ENCODE measurements around the gene NOTCH3. TPM values are rescaled to one million over a fixed set of nuclear protein-coding genes. Genes with fewer than 3 reads are reported as not detected.

NOTCH3 gene
- total and polyA plus RNA-seq, 2 donors = 35.9 to 53.6 TPM

DNA sequence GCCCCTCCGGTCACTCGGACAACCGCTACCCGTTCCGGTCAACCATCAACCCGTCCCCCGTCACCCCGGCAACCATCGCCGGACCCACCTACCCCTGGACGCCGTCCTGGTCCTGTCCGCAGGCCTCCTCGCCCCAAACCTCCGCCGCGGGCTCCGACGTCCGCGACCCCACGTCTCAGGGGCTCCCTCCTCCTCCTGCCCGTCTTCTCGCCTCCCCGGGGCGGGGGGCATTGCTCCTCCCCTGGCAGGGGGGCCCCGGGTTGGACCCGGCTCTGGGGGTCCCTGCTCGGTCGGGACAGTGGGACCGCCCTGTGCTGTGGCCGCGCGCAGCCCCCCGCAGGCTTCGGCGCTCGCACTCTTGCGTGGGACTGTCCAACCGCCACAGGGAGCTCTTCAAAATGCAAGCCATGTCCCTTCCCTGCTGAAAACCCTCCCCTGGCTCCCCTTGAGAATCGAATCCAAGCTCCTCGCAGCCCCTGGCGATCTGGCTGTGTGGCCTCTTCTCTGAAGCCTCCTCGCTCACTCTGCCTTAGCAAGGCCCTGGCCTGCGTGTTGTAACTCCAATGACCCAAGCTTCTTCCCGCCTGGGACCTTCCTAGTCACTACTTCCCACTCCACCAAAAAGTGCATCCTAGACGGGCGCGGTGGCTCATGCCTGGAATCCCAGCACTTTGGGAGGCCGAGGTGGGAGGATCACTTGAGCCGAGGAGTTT lies 23.0 kb upstream of the NOTCH3 start:
- DNase-seq (ENCODE audit: extremely low spot score) = no peak
- WGBS = 9% methylated on average over 51 of the region's 51 CpGs
- H3K4me1 ChIP-seq (ENCODE audit: insufficient read depth) = no peaks in the 10 kb centered on the region
- H3K36me3 ChIP-seq (ENCODE audit: insufficient read depth) = no peaks in the 10 kb centered on the region
- no peak overlapping the region for H3K27ac ChIP-seq (ENCODE audit: low read depth)
- peak overlapping the region; percentile 46 for H3K4me3 ChIP-seq (ENCODE audit: low read depth, low read length)

- DNase-seq (ENCODE audit: extremely low spot score) = peak; percentile 89
- Histone ChIP-seq H3K4me3 (ENCODE audit: low read depth, low read length) (peak overlapping the region; percentile 46), H3K27ac (ENCODE audit: low read depth) (no peak overlapping the region), H3K4me1 (ENCODE audit: insufficient read depth) (no peaks in the 10 kb centered on the region), H3K36me3 (ENCODE audit: insufficient read depth) (no peaks in the 10 kb centered on the region)
- 1% methylated on average over 48 of the region's 48 CpGs for WGBS
Observed at GRCh38 chr19:15222738-15223648, 22.2 kb upstream of the NOTCH3 start.

DNA sequence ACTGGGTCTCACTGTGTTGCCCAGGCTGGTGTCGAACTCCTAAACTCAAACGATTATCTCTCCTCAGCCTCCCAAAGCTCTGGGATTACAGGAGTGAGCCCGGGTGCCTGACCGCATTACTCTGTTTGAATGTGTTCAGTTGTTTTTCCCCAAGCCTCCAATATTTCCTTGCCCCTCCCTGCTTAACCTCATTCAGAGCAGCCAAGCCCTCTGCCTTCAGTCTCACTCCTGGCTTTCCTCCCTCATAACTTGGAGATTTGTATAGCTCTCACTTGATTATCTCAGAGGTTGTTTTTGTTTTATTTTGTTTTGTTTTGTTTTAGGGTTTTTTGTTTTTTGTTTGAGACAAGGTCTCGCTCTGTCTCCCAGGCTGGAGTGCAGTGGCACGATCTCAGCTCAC lies 20.0 kb upstream of the NOTCH3 start:
- WGBS = 61% methylated on average over 6 of the region's 6 CpGs
- Histone ChIP-seq H3K4me3 (ENCODE audit: low read depth, low read length) (no peak overlapping the region), H3K27ac (ENCODE audit: low read depth) (no peak overlapping the region), H3K4me1 (ENCODE audit: insufficient read depth) (no peaks in the 10 kb centered on the region), H3K36me3 (ENCODE audit: insufficient read depth) (no peaks in the 10 kb centered on the region)
- no peak for DNase-seq (ENCODE audit: extremely low spot score)

GRCh38 chr19:15218501-15218900 lies 17.7 kb upstream of the NOTCH3 start:
- no peak overlapping the region for H3K4me3 ChIP-seq (ENCODE audit: low read depth, low read length)
- no peaks in the 10 kb centered on the region for H3K4me1 ChIP-seq (ENCODE audit: insufficient read depth)
- WGBS = 81% methylated on average over 7 of the region's 7 CpGs
- H3K27ac ChIP-seq (ENCODE audit: low read depth) = no peak overlapping the region
- no peak for DNase-seq (ENCODE audit: extremely low spot score)
- no peaks in the 10 kb centered on the region for H3K36me3 ChIP-seq (ENCODE audit: insufficient read depth)

DNA sequence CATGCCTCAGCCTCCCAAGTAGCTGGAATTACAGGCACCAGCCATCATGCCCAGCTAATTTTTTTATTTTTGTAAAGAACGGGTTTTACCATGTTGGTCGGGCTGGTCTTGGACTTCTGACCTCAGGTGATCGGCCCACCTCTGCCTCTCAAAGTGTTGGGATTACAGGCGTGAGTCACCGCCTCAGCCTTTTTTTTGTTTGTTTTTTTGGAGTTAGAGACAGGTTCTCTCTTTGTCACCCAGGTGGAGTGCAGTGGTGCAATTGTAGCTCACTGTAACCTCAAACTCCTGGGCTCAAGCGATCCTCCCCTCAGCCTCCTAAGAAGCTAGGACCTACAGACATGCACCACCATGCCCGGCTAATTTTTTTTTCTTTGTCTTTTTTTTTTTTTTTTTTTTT lies 15.6 kb upstream of the NOTCH3 start:
- DNase-seq (ENCODE audit: extremely low spot score) = no peak
- WGBS = 88% methylated on average over 7 of the region's 7 CpGs
- Histone ChIP-seq H3K36me3 (ENCODE audit: insufficient read depth) (no peaks in the 10 kb centered on the region), H3K4me3 (ENCODE audit: low read depth, low read length) (no peak overlapping the region), H3K4me1 (ENCODE audit: insufficient read depth) (no peaks in the 10 kb centered on the region), H3K27ac (ENCODE audit: low read depth) (no peak overlapping the region)

DNA sequence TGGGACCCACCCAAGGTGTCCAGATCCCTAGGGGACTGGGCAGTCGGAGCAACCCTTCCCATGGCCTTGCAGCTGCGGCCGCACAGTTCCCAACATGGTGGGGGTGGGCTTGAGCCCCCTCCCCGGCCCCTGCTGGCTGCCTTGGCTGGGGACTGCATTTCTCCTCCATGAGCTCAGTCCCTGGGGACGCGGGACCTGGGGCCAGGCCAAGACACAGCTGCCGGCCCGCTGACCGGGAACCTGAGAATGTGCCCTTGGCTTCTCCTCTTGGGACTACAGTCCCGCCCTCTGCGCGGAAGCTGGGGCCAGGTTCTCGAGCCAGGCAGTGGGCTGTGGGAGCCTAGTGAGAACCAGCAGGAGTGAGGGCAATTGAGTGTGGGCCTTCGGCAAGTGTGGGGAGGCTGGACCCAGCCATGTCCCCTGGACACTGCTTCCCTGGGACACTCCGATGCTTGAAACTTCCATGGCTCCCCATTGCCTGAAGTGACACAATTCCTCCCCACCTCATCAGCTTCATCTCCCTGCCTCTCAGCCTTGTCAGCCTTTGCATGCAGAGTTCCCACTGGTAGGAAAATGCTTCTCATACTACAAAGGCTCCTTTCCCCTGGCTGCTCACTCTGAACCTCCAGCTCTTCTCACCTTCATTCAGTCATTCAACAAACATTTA lies 13.1 kb upstream of the NOTCH3 start:
- H3K4me3 ChIP-seq (ENCODE audit: low read depth, low read length) = no peak overlapping the region

GRCh38 chr19:15212711-15213110 lies 11.9 kb upstream of the NOTCH3 start:
- WGBS = 95% methylated on average over 12 of the region's 12 CpGs
- Histone ChIP-seq H3K4me3 (ENCODE audit: low read depth, low read length) (no peak overlapping the region), H3K27ac (ENCODE audit: low read depth) (no peak overlapping the region), H3K4me1 (ENCODE audit: insufficient read depth) (no peaks in the 10 kb centered on the region), H3K36me3 (ENCODE audit: insufficient read depth) (no peaks in the 10 kb centered on the region)
- no peak for DNase-seq (ENCODE audit: extremely low spot score)

More for the DNA sequence above, 13.1 kb upstream of the NOTCH3 start:
- WGBS = 47% methylated on average over 15 of the region's 15 CpGs
- H3K36me3 ChIP-seq (ENCODE audit: insufficient read depth) = no peaks in the 10 kb centered on the region
- no peak overlapping the region for H3K27ac ChIP-seq (ENCODE audit: low read depth)
- DNase-seq (ENCODE audit: extremely low spot score) = no peak
- no peaks in the 10 kb centered on the region for H3K4me1 ChIP-seq (ENCODE audit: insufficient read depth)

DNA sequence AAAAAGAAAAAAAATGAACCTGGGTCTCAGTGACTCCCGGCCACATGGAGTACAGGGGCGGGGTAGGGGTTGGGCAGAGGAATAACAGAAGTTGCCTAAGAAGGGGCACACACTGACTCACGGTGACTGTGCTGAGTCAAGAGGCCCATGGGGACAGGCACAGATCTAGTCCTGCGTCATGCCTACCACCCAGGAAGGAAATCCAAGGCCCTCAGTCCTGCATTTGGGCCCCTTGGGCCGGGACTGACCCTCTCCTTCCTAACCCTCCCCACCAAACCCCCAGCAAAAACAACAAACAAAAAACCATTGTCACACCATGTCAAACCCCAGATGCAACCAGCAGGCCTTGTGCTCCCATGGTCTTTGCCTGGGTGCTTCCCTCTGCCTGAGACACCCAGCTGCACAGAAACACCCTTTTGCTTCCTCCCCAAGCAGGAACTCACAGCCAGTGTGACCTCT lies 9.6 kb upstream of the NOTCH3 start:
- Histone ChIP-seq H3K36me3 (ENCODE audit: insufficient read depth) (no peaks in the 10 kb centered on the region), H3K27ac (ENCODE audit: low read depth) (no peak overlapping the region), H3K4me1 (ENCODE audit: insufficient read depth) (no peaks in the 10 kb centered on the region), H3K4me3 (ENCODE audit: low read depth, low read length) (no peak overlapping the region)
- no peak for DNase-seq (ENCODE audit: extremely low spot score)
- 77% methylated on average over 5 of the region's 5 CpGs for WGBS

DNA sequence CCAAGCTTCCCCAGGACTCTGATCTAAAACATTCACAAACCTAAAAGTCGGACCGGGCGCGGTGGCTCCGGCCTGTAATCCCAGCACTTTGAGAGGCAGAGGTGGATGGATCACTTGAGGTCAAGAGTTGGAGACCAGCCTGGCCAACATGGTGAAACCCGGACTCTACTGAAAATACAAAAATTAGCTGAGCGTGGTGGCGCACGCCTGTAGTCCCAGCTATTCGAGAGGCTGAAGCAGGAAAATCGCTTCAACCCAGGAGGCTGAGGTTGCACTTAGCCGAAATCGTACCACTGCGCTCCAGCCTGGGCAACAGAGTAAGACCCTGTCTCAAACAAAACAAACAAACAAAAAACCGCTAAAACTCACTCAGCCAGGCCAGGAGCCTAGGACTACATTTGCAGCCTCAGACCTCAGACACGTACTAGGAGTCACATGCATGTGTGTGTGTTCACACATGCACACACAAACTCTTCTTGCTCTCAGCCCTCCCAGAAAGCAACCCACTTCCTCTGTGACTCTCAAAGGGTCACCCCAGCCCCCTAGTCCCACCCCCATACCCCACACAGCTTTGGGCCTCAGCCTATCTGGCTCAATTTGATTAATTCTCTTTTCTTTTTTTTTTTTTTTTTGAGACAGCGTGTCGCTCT lies 704 bp upstream of the NOTCH3 start:
- no peaks in the 10 kb centered on the region for H3K36me3 ChIP-seq (ENCODE audit: insufficient read depth)
- H3K27ac ChIP-seq (ENCODE audit: low read depth) = no peak overlapping the region
- DNase-seq (ENCODE audit: extremely low spot score) = no peak
- H3K4me3 ChIP-seq (ENCODE audit: low read depth, low read length) = no peak overlapping the region
- 92% methylated on average over 18 of the region's 18 CpGs for WGBS
- no peaks in the 10 kb centered on the region for H3K4me1 ChIP-seq (ENCODE audit: insufficient read depth)

- Histone ChIP-seq H3K4me1 (ENCODE audit: insufficient read depth) (no peaks in the 10 kb centered on the region), H3K36me3 (ENCODE audit: insufficient read depth) (no peaks in the 10 kb centered on the region), H3K27ac (ENCODE audit: low read depth) (peak overlapping the region; percentile 75), H3K4me3 (ENCODE audit: low read depth, low read length) (peak overlapping the region; percentile 65)
- 6% methylated on average over 79 of the region's 82 CpGs for WGBS
- DNase-seq (ENCODE audit: extremely low spot score) = no peak
Observed at GRCh38 chr19:15199661-15200552, 888 bp downstream of the NOTCH3 start.

DNA sequence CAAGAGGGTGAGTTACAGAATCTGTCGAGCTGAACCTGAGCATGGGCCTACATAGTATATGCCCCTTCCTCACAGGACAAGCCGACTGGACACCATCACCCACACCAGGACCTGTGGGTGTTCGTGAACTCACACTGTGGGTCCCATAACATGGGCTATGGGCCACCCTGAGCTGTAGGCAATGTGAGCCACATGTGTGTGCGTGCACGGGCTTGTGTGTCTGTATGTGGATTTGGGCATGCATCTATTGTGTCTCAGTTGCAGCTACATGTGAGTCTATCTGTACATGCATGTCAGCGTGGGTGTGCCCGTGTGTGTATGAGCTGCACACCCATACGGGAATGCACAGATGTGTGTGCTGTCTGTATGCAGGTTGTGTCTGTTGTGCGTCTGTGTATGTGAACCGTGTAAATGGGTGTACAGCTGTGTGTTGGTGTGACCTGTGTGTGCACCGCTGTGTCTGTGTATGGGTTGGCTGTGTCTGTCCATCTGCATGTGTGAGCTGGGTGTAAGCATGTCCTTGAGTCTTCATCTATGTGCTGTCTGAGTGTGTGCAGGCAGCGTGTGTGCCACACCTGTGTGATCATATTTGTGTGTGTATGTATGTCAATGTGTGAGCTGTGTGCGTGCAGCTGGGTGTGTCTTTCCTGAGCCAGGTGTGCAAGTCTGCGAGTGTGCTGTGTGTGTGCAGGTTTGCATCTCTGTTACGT lies 1.7 kb downstream of the NOTCH3 start:
- peak overlapping the region; percentile 65 for H3K4me3 ChIP-seq (ENCODE audit: low read depth, low read length)
- H3K4me1 ChIP-seq (ENCODE audit: insufficient read depth) = no peaks in the 10 kb centered on the region
- H3K36me3 ChIP-seq (ENCODE audit: insufficient read depth) = no peaks in the 10 kb centered on the region
- WGBS = 82% methylated on average over 15 of the region's 15 CpGs
- H3K27ac ChIP-seq (ENCODE audit: low read depth) = no peak overlapping the region
- no peak for DNase-seq (ENCODE audit: extremely low spot score)

- WGBS = 37% methylated on average over 8 of the region's 8 CpGs
- Histone ChIP-seq H3K4me3 (ENCODE audit: low read depth, low read length) (no peak overlapping the region), H3K27ac (ENCODE audit: low read depth) (no peak overlapping the region), H3K36me3 (ENCODE audit: insufficient read depth) (no peaks in the 10 kb centered on the region), H3K4me1 (ENCODE audit: insufficient read depth) (no peaks in the 10 kb centered on the region)
- DNase-seq (ENCODE audit: extremely low spot score) = no peak
Observed at GRCh38 chr19:15197942-15198341, 2.9 kb downstream of the NOTCH3 start.
